ENCODE results near the gene EVPL. TPM values are rescaled to one million over a fixed set of nuclear protein-coding genes. Genes with fewer than 3 reads are reported as not detected.

Gene EVPL
- total RNA-seq, 1 donor from 2014 or later, result not detected

GRCh38 chr17:76013377-76013932 lies 13.7 kb downstream of the EVPL start:
- Histone ChIP-seq H3K27ac (replicated peaks) (no peak overlapping the region), H3K4me3 (no peak overlapping the region), H3K9me3 (replicated peaks) (no peaks in the 10 kb centered on the region), H3K36me3 (no peaks in the 10 kb centered on the region), H3K27me3 (ENCODE audit: low read depth) (peaks cover 17% of the 10 kb centered on the region), H3K4me1 (peaks cover 6% of the 10 kb centered on the region)
- no peak for TF ChIP-seq CTCF (IDR thresholded peaks at IDR 0.05; ENCODE audit: borderline replicate concordance)
- intact Hi-C loops (cut with micrococcal nuclease), result no loop called here
- DNase-seq, result no peak

GRCh38 chr17:76011951-76012350 lies 15.2 kb downstream of the EVPL start:
- no peaks in the 10 kb centered on the region for H3K9me3 ChIP-seq (replicated peaks)
- intact Hi-C loops (cut with micrococcal nuclease), result no loop called here
- H3K4me1 ChIP-seq, result peaks cover 6% of the 10 kb centered on the region
- H3K4me3 ChIP-seq, result no peak overlapping the region
- no peaks in the 10 kb centered on the region for H3K36me3 ChIP-seq
- H3K27ac ChIP-seq (replicated peaks), result no peak overlapping the region
- no peak for TF ChIP-seq CTCF (IDR thresholded peaks at IDR 0.05; ENCODE audit: borderline replicate concordance)
- DNase-seq, result no peak
- H3K27me3 ChIP-seq (ENCODE audit: low read depth), result peaks cover 17% of the 10 kb centered on the region

GRCh38 chr17:76009969-76010661 lies 17.0 kb downstream of the EVPL start:
- intact Hi-C loops (cut with micrococcal nuclease), result loop anchor here (5.0 kb wide), 1 partner anchor 103 kb away; no protein-coding TSS in a partner anchor
- no peak for DNase-seq
- no peaks in the 10 kb centered on the region for H3K9me3 ChIP-seq (replicated peaks)
- no peaks in the 10 kb centered on the region for H3K36me3 ChIP-seq
- H3K27ac ChIP-seq (replicated peaks), result no peak overlapping the region
- peaks cover 10% of the 10 kb centered on the region for H3K4me1 ChIP-seq
- peaks cover 9% of the 10 kb centered on the region for H3K27me3 ChIP-seq (ENCODE audit: low read depth)
- no peak for TF ChIP-seq CTCF (IDR thresholded peaks at IDR 0.05; ENCODE audit: borderline replicate concordance)
- H3K4me3 ChIP-seq, result no peak overlapping the region

- no peak for TF ChIP-seq CTCF (IDR thresholded peaks at IDR 0.05; ENCODE audit: borderline replicate concordance)
- intact Hi-C loops (cut with micrococcal nuclease), result loop anchor here (5.0 kb wide), 1 partner anchor 102 kb away; no protein-coding TSS in a partner anchor
- DNase-seq, result no peak
- H3K4me3 ChIP-seq, result no peak overlapping the region
- peaks cover 9% of the 10 kb centered on the region for H3K4me1 ChIP-seq
- H3K36me3 ChIP-seq, result no peaks in the 10 kb centered on the region
- no peaks in the 10 kb centered on the region for H3K9me3 ChIP-seq (replicated peaks)
- H3K27ac ChIP-seq (replicated peaks), result no peak overlapping the region
- H3K27me3 ChIP-seq (ENCODE audit: low read depth), result peaks cover 2% of the 10 kb centered on the region
Measured at GRCh38 chr17:76009447-76009846, 17.7 kb downstream of the EVPL start.

- Histone ChIP-seq H3K36me3 (no peaks in the 10 kb centered on the region), H3K4me3 (no peak overlapping the region), H3K9me3 (replicated peaks) (no peaks in the 10 kb centered on the region), H3K27me3 (ENCODE audit: low read depth) (no peaks in the 10 kb centered on the region), H3K4me1 (peaks cover 8% of the 10 kb centered on the region), H3K27ac (replicated peaks) (no peak overlapping the region)
- no peak for DNase-seq
- TF ChIP-seq CTCF (IDR thresholded peaks at IDR 0.05; ENCODE audit: borderline replicate concordance), result no peak
- intact Hi-C loops (cut with micrococcal nuclease), result loop anchor here (5.0 kb wide), 1 partner anchor 102 kb away; no protein-coding TSS in a partner anchor
Measured at GRCh38 chr17:76008630-76009425, 18.3 kb downstream of the EVPL start.
